Caco-2 (cell line): ENCODE results near the gene ADGRG1. TPM values are rescaled to one million over a fixed set of nuclear protein-coding genes. Genes with fewer than 3 reads are reported as not detected.

Source experiments
- BruUV-seq: library from RNA; stranded (reverse); fragments of 400-500 nt; replicated peaks from 2 replicates; lab custom pipeline; 2021; lab: Mats Ljungman, UMichigan
- CTCF ChIA-PET: fragments of 300-600 bp; sonication (Branson Sonifier 250); formaldehyde crosslinking; loops from one replicate; lab custom pipeline; 2022; ENCODE audit warnings: antibody characterized with exemption; lab: Charles Lee
- POLR2A ChIA-PET: fragments of 300-600 bp; sonication (Branson Sonifier 250); formaldehyde crosslinking; loops from one replicate; lab custom pipeline; 2022; ENCODE audit warnings: antibody characterized with exemption; lab: Charles Lee
- DNase-seq, 2 experiments: peaks; one replicate each; pipeline versions ENCODE4 v3.0.0 to v3.0.0-alpha.2; 2020 to 2022
- H3K27me3 ChIP-seq: replicated peaks from 2 replicates; pipeline ENCODE4 v1.6.0; 2011; ENCODE audit warnings: low read length; ENCODE audit not compliant: control insufficient read depth, insufficient read depth
- H3K36me3 ChIP-seq: 2 replicates; pipeline ENCODE4 v1.5.1; 2011; ENCODE audit warnings: low read length; ENCODE audit not compliant: control insufficient read depth, insufficient read depth
- H3K4me1 ChIP-seq: fragments of 250-450 bp; sonication (Bioruptor Pico); 2 replicates; pipeline ENCODE4 v1.5.1; 2020; ENCODE audit warnings: mild to moderate bottlenecking
- H3K4me3 ChIP-seq: 2 replicates; pipeline ENCODE4 v1.5.1; 2011; ENCODE audit warnings: low read depth, mild to moderate bottlenecking, control low read depth, low read length
- H3K9me3 ChIP-seq: fragments of 250-450 bp; sonication (Bioruptor Pico); 2 replicates; pipeline ENCODE4 v1.5.1; 2020; ENCODE audit warnings: mild to moderate bottlenecking, moderate library complexity
- H3K27ac Mint-ChIP-seq: one replicate; pipeline ENCODE4 v1.8.0; 2022; ENCODE audit warnings: mixed read lengths; ENCODE audit not compliant: unreplicated experiment
- H3K27me3 Mint-ChIP-seq: one replicate; pipeline ENCODE4 v1.8.0; 2022; ENCODE audit warnings: mixed read lengths; ENCODE audit not compliant: insufficient read depth, unreplicated experiment
- H3K36me3 Mint-ChIP-seq: one replicate; pipeline ENCODE4 v1.8.0; 2022; ENCODE audit warnings: mild to moderate bottlenecking, mixed read lengths; ENCODE audit not compliant: insufficient read depth, unreplicated experiment
- H3K4me1 Mint-ChIP-seq: one replicate; pipeline ENCODE4 v1.8.0; 2022; ENCODE audit warnings: low read depth, mixed read lengths; ENCODE audit not compliant: unreplicated experiment
- H3K4me3 Mint-ChIP-seq: one replicate; pipeline ENCODE4 v1.8.0; 2022; ENCODE audit warnings: mild to moderate bottlenecking, moderate library complexity, mixed read lengths; ENCODE audit not compliant: unreplicated experiment
- H3K9me3 Mint-ChIP-seq: one replicate; pipeline ENCODE4 v1.8.0; 2022; ENCODE audit warnings: mixed read lengths; ENCODE audit not compliant: unreplicated experiment
- intact Hi-C: fragments of 100-400 bp; cut with micrococcal nuclease; formaldehyde crosslinking; loops from one replicate; pipeline ENCODE4 v1.10.0; 2022; ENCODE audit not compliant: unreplicated experiment
- total RNA-seq: library from RNA; stranded (reverse); gene quantifications from 2 replicates; pipeline ENCODE4 v1.2.3, GENCODE V29; 2022
- TF ChIP-seq, protein P1 (sequence below), 2 experiments: fragments of 200-600 bp in 1 of 2; IDR thresholded peaks; 1 replicate in 1 of 2; 2 replicates in 1 of 2; pipeline versions ENCODE4 v1.5.1 to v1.8.0; 2011 to 2022; ENCODE audit warnings: antibody characterized with exemption in 1 of 2, control low read depth in 1 of 2, inconsistent platforms in 1 of 2, low read depth in 1 of 2, low read length in 1 of 2, mild to moderate bottlenecking in 1 of 2, moderate library complexity in 1 of 2; ENCODE audit not compliant: insufficient read depth in 1 of 2, severe bottlenecking in 1 of 2, unreplicated experiment in 1 of 2

ADGRG1 gene
- total RNA-seq, 1 experiment from 2014 or later, result 195 TPM

DNA sequence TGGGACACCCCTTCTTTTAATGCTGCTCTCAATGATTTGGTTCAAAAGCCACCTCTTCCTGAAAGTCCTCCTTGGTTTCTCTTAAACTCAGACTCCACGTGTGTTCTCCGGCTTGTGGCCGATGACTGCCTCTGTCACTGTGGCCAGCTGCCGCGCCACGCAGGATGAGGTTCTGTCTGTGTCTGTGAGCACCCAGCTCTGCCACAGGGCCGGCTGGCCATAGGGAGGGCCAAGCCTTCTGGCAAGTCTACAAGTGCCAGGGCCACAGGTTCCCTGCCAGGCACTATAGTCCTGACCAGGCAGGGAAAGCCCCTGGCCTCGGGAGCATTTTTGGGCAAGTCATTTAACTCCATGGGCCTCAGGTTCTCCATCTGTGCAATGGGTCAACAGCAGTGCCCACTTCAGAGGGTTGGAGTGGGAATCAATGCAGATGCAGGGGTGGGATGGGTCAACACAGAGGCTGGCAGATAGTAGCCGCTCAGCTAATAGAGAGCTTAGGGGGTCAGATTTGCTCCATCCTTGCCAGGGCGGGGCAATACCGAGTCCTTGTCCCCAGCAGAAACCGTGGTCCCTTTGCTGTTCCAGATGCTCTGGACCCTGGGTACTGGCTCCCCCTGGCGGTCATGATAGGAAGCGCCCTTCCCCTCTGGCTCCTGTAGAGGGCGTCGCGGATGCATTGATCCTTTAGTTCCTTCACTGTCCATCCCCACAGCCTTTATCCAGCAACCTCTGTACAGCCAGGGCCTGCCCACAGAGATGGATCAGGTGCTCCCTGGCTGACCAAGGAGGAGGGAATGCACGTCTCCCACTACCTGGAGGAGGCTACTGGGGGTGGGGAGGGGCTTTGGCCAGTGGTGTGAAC is 20.4 kb downstream of the ADGRG1 start:
- Histone ChIP-seq H3K4me3 (no peak overlapping the region), H3K9me3 (no peaks in the 10 kb centered on the region), H3K36me3 (peaks cover 20% of the 10 kb centered on the region), H3K4me1 (peaks cover 10% of the 10 kb centered on the region; the same call in 1 of the 2 replicates), H3K27me3 (no peaks in the 10 kb centered on the region)
- DNase-seq, result peak; percentile 85 to 93
- peaks cover 21% of the 10 kb centered on the region for H3K36me3 Mint-ChIP-seq
- no peaks in the 10 kb centered on the region for H3K9me3 Mint-ChIP-seq
- H3K27ac Mint-ChIP-seq, result no peak overlapping the region
- TF ChIP-seq, protein P1, sequence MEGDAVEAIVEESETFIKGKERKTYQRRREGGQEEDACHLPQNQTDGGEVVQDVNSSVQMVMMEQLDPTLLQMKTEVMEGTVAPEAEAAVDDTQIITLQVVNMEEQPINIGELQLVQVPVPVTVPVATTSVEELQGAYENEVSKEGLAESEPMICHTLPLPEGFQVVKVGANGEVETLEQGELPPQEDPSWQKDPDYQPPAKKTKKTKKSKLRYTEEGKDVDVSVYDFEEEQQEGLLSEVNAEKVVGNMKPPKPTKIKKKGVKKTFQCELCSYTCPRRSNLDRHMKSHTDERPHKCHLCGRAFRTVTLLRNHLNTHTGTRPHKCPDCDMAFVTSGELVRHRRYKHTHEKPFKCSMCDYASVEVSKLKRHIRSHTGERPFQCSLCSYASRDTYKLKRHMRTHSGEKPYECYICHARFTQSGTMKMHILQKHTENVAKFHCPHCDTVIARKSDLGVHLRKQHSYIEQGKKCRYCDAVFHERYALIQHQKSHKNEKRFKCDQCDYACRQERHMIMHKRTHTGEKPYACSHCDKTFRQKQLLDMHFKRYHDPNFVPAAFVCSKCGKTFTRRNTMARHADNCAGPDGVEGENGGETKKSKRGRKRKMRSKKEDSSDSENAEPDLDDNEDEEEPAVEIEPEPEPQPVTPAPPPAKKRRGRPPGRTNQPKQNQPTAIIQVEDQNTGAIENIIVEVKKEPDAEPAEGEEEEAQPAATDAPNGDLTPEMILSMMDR (IDR thresholded peaks at IDR 0.05; ENCODE audit: insufficient read depth in 1 of 2, low read depth in 1 of 2, low read length in 1 of 2, severe bottlenecking in 1 of 2, unreplicated experiment in 1 of 2), result peak; percentile 100
- POLR2A ChIA-PET, result no interaction called here
- intact Hi-C loops, result loop anchor here (1.0 to 5.0 kb wide), 6 partner anchors 30 to 88 kb away; partner anchors contain the start of gene KATNB1
- H3K4me3 Mint-ChIP-seq, result no peak overlapping the region
- CTCF ChIA-PET, result interaction anchor here (0.7 to 3.6 kb wide), 9 partner anchors 19 to 99 kb away, joined by 3 to 24 read pairs (median 4); partner anchors contain the start of gene KATNB1
- H3K27me3 Mint-ChIP-seq, result no peaks in the 10 kb centered on the region
- peaks cover 14% of the 10 kb centered on the region for H3K4me1 Mint-ChIP-seq
- BruUV-seq, result no TSS peak

- Mint-ChIP-seq H3K9me3 (no peaks in the 10 kb centered on the region), H3K4me3 (no peak overlapping the region), H3K36me3 (peaks cover 21% of the 10 kb centered on the region), H3K4me1 (peaks cover 14% of the 10 kb centered on the region), H3K27ac (no peak overlapping the region), H3K27me3 (no peaks in the 10 kb centered on the region)
- Histone ChIP-seq H3K4me3 (no peak overlapping the region), H3K27me3 (no peaks in the 10 kb centered on the region), H3K4me1 (peaks cover 10% of the 10 kb centered on the region; the same call in 1 of the 2 replicates), H3K9me3 (no peaks in the 10 kb centered on the region), H3K36me3 (peaks cover 17% of the 10 kb centered on the region)
- no TSS peak for BruUV-seq
- TF ChIP-seq, protein P1 (IDR thresholded peaks at IDR 0.05; ENCODE audit: insufficient read depth in 1 of 2, low read depth in 1 of 2, low read length in 1 of 2, severe bottlenecking in 1 of 2, unreplicated experiment in 1 of 2), result no peak
- ChIA-PET POLR2A (no interaction called here), CTCF (interaction anchor here (0.6 to 2.2 kb wide), 8 partner anchors 15 to 121 kb away, joined by 3 to 10 read pairs (median 4); partner anchors contain the start of gene KATNB1)
- no peak for DNase-seq
- intact Hi-C loops, result loop anchor here (1.0 to 5.0 kb wide), 6 partner anchors 30 to 88 kb away; partner anchors contain the start of gene KATNB1
Observed at GRCh38 chr16:57649443-57649751, 21.0 kb downstream of the ADGRG1 start.

DNA sequence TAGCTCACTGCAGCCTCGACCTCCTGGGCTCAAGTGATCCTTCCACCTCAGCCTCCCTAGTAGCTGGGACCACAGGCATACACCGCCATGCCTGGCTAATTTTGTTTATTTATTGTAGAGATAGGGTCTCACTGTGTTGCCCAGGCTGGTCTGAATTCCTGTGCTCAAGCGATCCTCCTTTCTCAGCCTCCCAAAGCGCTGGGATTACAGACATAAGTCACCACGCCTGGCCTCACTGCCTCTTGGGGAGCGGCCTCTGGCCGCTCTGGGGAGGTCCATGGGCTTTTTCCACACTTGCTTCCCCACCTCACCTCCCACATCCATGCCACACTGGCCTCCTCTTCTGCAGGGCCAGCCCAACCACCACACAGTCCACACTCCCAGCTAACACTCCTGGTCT is 21.4 kb downstream of the ADGRG1 start:
- Histone ChIP-seq H3K9me3 (no peaks in the 10 kb centered on the region), H3K4me1 (peaks cover 10% of the 10 kb centered on the region; the same call in 1 of the 2 replicates), H3K4me3 (no peak overlapping the region), H3K27me3 (no peaks in the 10 kb centered on the region), H3K36me3 (peaks cover 13% of the 10 kb centered on the region)
- Mint-ChIP-seq H3K4me1 (peaks cover 14% of the 10 kb centered on the region), H3K27ac (no peak overlapping the region), H3K36me3 (peaks cover 21% of the 10 kb centered on the region), H3K4me3 (no peak overlapping the region), H3K9me3 (no peaks in the 10 kb centered on the region), H3K27me3 (no peaks in the 10 kb centered on the region)
- no TSS peak for BruUV-seq
- POLR2A ChIA-PET, result no interaction called here
- intact Hi-C loops, result loop anchor here (1.0 to 5.0 kb wide), 6 partner anchors 31 to 87 kb away; partner anchors contain the start of gene KATNB1
- DNase-seq, result no peak
- TF ChIP-seq, protein P1 (IDR thresholded peaks at IDR 0.05; ENCODE audit: insufficient read depth in 1 of 2, low read depth in 1 of 2, low read length in 1 of 2, severe bottlenecking in 1 of 2, unreplicated experiment in 1 of 2), result no peak
- CTCF ChIA-PET, result interaction anchor here (0.6 to 2.2 kb wide), 10 partner anchors 15 to 288 kb away, joined by 3 to 10 read pairs (median 4); partner anchors contain the start of gene KATNB1
